NCI-H2107 treated with DMSO at 0.1 percent for 48 hours (cell line): ENCODE data around the gene MCM7.

Experiments
- DNase-seq: peaks from one replicate; lab custom pipeline; 2025; ENCODE audit not compliant: unreplicated experiment; lab: John Stamatoyannopoulos, UW

Gene MCM7

GRCh38 chr7:100124301-100125230 is 23.4 kb upstream of the MCM7 start:
- no peak for DNase-seq

GRCh38 chr7:100122568-100122967 is 21.4 kb upstream of the MCM7 start:
- DNase-seq = no peak

- DNase-seq = peak; percentile 95
Observed at GRCh38 chr7:100122067-100122466, 20.9 kb upstream of the MCM7 start.

- DNase-seq = no peak
Observed at GRCh38 chr7:100120733-100121036, 19.5 kb upstream of the MCM7 start.

GRCh38 chr7:100119970-100120732 is 19.0 kb upstream of the MCM7 start:
- peak; percentile 40 for DNase-seq

GRCh38 chr7:100119072-100119969 is 18.1 kb upstream of the MCM7 start, which contains the start of the genes CNPY4 and TAF6:
CNPY4 (plus strand) TSS chr7:100119634; CDS start chr7:100119745, 111 bp downstream.
TAF6 (minus strand) TSS chr7:100119358; CDS start chr7:100114209, 5,149 bp downstream.
- peak; percentile 97 for DNase-seq

GRCh38 chr7:100118388-100119071 is 17.3 kb upstream of the MCM7 start:
- DNase-seq = no peak

- DNase-seq = no peak
Observed at GRCh38 chr7:100115026-100115425, 13.8 kb upstream of the MCM7 start.

GRCh38 chr7:100111914-100112313 is 10.7 kb upstream of the MCM7 start:
- no peak for DNase-seq

GRCh38 chr7:100111156-100111555 is 10.0 kb upstream of the MCM7 start:
- DNase-seq = no peak

GRCh38 chr7:100109521-100110163 is 8.4 kb upstream of the MCM7 start:
- no peak for DNase-seq

- no peak for DNase-seq
Observed at GRCh38 chr7:100107890-100108289, 6.7 kb upstream of the MCM7 start.

GRCh38 chr7:100107125-100107737 is 6.0 kb upstream of the MCM7 start:
- DNase-seq = no peak

GRCh38 chr7:100106633-100107032 is 5.4 kb upstream of the MCM7 start:
- DNase-seq = no peak

- DNase-seq = no peak
Observed at GRCh38 chr7:100105534-100105933, 4.3 kb upstream of the MCM7 start.

- no peak for DNase-seq
Observed at GRCh38 chr7:100102950-100103840, 2.0 kb upstream of the MCM7 start.

GRCh38 chr7:100100420-100101015 is 679 bp downstream of the MCM7 start:
- peak; percentile 78 for DNase-seq

GRCh38 chr7:100099452-100099851 is 1.7 kb downstream of the MCM7 start:
- DNase-seq = no peak
